Measurements from ENCODE around the gene ITGAL.

DNA sequence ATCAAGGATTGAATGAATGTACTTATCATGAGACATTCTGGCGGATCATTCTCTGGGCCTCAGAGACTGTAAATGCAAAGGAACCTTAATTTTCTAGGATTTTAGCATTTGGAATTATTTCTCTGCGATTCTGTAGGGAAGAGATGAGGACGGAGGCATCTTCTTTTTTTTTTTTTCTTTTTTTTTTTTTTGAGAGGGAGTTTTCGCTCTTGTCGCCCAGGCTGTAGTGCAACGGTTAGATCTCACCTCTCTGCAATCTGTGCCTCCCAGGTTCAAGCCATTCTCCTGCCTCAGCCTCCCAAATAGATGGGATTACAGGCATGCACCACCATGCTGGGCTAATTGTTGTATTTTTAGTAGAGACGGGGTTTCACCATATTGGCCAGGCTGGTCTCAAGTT lies 2.1 kb downstream of the ITGAL start:
- TF ChIP-seq, protein P1, sequence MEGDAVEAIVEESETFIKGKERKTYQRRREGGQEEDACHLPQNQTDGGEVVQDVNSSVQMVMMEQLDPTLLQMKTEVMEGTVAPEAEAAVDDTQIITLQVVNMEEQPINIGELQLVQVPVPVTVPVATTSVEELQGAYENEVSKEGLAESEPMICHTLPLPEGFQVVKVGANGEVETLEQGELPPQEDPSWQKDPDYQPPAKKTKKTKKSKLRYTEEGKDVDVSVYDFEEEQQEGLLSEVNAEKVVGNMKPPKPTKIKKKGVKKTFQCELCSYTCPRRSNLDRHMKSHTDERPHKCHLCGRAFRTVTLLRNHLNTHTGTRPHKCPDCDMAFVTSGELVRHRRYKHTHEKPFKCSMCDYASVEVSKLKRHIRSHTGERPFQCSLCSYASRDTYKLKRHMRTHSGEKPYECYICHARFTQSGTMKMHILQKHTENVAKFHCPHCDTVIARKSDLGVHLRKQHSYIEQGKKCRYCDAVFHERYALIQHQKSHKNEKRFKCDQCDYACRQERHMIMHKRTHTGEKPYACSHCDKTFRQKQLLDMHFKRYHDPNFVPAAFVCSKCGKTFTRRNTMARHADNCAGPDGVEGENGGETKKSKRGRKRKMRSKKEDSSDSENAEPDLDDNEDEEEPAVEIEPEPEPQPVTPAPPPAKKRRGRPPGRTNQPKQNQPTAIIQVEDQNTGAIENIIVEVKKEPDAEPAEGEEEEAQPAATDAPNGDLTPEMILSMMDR (IDR thresholded peaks at IDR 0.05; ENCODE audit: insufficient read depth, low read depth, low read length): no peak
- no peak for TF ChIP-seq EZH2 (IDR thresholded peaks at IDR 0.05; ENCODE audit: insufficient read depth, low read length)

All from astrocyte (in vitro differentiated cells and primary cell).